ENCODE results near the gene KIRREL3. TPM values are rescaled to one million over a fixed set of nuclear protein-coding genes. Genes with fewer than 3 reads are reported as not detected.

Gene KIRREL3
- total RNA-seq (not detected), polyA plus RNA-seq (not detected), total RNA-seq (not detected)

DNA sequence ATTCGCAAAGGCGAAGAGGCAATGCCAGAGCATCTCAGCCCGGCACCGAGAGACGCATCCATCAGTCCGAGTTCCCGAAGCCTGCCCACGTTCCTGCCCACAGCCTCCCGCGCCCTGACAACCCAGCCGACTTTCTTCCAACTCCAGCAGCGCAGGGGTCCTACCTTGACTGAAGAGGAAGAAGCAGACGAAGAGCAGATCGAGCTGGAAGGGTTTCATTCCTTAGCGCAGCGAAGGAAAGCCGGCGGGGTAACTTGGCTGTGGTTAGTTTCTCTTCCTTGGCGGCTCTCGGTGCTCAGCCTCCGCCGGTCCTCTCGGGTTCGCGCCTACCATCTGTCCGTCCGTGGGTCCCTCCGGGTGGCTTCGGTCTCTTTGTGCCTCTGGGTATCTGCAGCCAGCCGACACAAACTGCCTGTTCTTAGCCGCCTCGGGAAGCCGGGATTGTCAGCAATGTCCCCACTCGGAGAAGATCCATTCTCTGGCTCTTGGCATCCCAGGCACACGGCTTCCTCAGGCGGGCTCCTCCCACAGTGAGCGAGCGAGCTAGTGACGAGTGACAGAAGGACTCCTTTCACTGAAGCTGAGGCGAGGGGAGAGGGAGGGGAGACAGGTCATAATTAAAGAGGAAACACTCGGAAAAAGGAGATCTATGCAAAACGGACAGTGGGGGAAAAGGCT lies at the start of gene KIRREL3:
Gene KIRREL3 (minus strand): TSS at position 480 of the 678 bp plus-strand sequence.
- Mint-ChIP-seq H3K27ac (no peak within 1 kb of the TSS), H3K4me1 (peaks cover 0 to 4% (median 1%) of the 10 kb centered on the region in 7 donors), H3K9me3 (peaks cover 0 to 3% (median 0%) of the 10 kb centered on the region in 11 donors), H3K27me3 (peaks cover 16 to 58% (median 32%) of the 10 kb centered on the region in 5 donors), H3K4me3 (no peak within 1 kb of the TSS), H3K36me3 (no peaks in the 10 kb centered on the region)
- POLR2A ChIA-PET, result no interaction called here
- no peaks in the 10 kb centered on the region for H3K4me1 ChIP-seq (ENCODE audit: control insufficient read depth in 2 of 2, insufficient read depth in 2 of 2, low read length in 2 of 2)
- CTCF ChIA-PET, result no interaction called here
- H3K36me3 ChIP-seq (ENCODE audit: control insufficient read depth in 2 of 3, insufficient read depth in 3 of 3, low read length in 3 of 3), result no peaks in the 10 kb centered on the region
- H3K9me3 ChIP-seq (ENCODE audit: control insufficient read depth in 2 of 3, low read length in 3 of 3), result no peaks in the 10 kb centered on the region
- H3K27ac ChIP-seq (ENCODE audit: low read depth, low read length), result no peak within 1 kb of the TSS
- H3K27me3 ChIP-seq (ENCODE audit: control insufficient read depth in 2 of 2, insufficient read depth in 2 of 2, low read length in 2 of 2), result peaks cover 0 to 6% of the 10 kb centered on the region in 2 donors
- H3K4me3 ChIP-seq (ENCODE audit: low read length), result no peak within 1 kb of the TSS
- no peak for DNase-seq
- ATAC-seq, result no peak
- intact Hi-C loops (cut with micrococcal nuclease), result no loop called here

DNA sequence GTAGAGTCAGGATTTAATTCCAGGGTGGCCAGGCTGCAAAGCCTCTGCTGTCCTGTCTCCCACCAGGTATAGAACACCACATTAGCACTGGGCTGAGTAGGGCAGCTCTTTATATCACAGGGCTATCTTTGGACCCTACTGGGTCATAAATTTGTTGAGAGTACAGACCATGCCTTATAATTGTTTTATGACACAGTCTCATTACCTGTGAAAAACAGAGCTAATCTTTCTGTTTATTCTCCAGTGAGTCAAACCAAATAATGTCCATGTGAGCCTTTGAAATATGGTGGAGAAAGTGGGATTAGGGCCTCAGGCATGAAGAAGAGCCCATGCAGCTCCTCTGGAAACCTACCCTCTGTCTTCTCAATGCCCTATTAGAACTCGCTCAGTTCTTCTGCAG lies 49.6 kb upstream of the KIRREL3 start:
- H3K27me3 Mint-ChIP-seq, result peaks cover 0 to 15% (median 0%) of the 10 kb centered on the region in 5 donors
- ATAC-seq (peak; percentile 16), DNase-seq (no peak)
- no peaks in the 10 kb centered on the region for H3K27me3 ChIP-seq (ENCODE audit: control insufficient read depth in 2 of 2, insufficient read depth in 2 of 2, low read length in 2 of 2)
- H3K4me1 ChIP-seq (ENCODE audit: control insufficient read depth in 2 of 2, insufficient read depth in 2 of 2, low read length in 2 of 2), result no peaks in the 10 kb centered on the region
- H3K27ac Mint-ChIP-seq, result no peak overlapping the region
- intact Hi-C loops (cut with micrococcal nuclease), result no loop called here
- no peak overlapping the region for H3K4me3 Mint-ChIP-seq
- ChIA-PET CTCF (no interaction called here), POLR2A (no interaction called here)
- H3K4me3 ChIP-seq (ENCODE audit: low read length), result no peak overlapping the region
- peaks cover 0 to 5% (median 0%) of the 10 kb centered on the region in 11 donors for H3K9me3 Mint-ChIP-seq
- H3K27ac ChIP-seq (ENCODE audit: low read depth, low read length), result no peak overlapping the region
- H3K9me3 ChIP-seq (ENCODE audit: control insufficient read depth in 2 of 3, low read length in 3 of 3), result no peaks in the 10 kb centered on the region
- H3K36me3 Mint-ChIP-seq, result no peaks in the 10 kb centered on the region
- no peaks in the 10 kb centered on the region for H3K36me3 ChIP-seq (ENCODE audit: control insufficient read depth in 2 of 3, insufficient read depth in 3 of 3, low read length in 3 of 3)
- peaks cover 0 to 1% (median 0%) of the 10 kb centered on the region in 7 donors for H3K4me1 Mint-ChIP-seq

DNA sequence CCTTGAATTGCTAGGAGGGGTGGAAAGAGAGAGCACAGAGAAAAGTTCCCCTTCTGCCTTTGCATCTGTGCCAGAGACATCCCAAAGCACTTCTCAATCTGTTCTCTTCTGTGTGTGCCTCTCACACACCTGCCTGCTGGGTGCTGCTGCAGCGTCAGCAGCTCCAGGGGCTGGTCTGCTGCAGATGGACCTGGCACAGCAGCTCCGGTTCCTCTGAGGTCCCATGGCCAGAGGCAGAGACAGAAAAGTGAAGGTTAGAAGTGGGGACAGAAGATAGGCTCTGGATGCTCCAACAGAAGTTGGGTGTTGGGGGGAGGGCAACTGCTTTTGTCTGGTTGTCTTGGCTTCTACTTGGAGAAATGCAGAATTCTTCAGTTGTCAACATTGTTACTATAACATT lies 48.9 kb upstream of the KIRREL3 start:
- no peak overlapping the region for H3K27ac ChIP-seq (ENCODE audit: low read depth, low read length)
- H3K4me1 ChIP-seq (ENCODE audit: control insufficient read depth in 2 of 2, insufficient read depth in 2 of 2, low read length in 2 of 2), result no peaks in the 10 kb centered on the region
- no peaks in the 10 kb centered on the region for H3K9me3 ChIP-seq (ENCODE audit: control insufficient read depth in 2 of 3, low read length in 3 of 3)
- Mint-ChIP-seq H3K36me3 (no peaks in the 10 kb centered on the region), H3K27me3 (peaks cover 0 to 13% (median 0%) of the 10 kb centered on the region in 5 donors), H3K27ac (no peak overlapping the region), H3K9me3 (peaks cover 0 to 5% (median 0%) of the 10 kb centered on the region in 11 donors), H3K4me1 (peaks cover 0 to 1% (median 0%) of the 10 kb centered on the region in 7 donors), H3K4me3 (no peak overlapping the region)
- H3K27me3 ChIP-seq (ENCODE audit: control insufficient read depth in 2 of 2, insufficient read depth in 2 of 2, low read length in 2 of 2), result no peaks in the 10 kb centered on the region
- CTCF ChIA-PET, result no interaction called here
- DNase-seq (no peak), ATAC-seq (no peak)
- no peak overlapping the region for H3K4me3 ChIP-seq (ENCODE audit: low read length)
- POLR2A ChIA-PET, result no interaction called here
- no peaks in the 10 kb centered on the region for H3K36me3 ChIP-seq (ENCODE audit: control insufficient read depth in 2 of 3, insufficient read depth in 3 of 3, low read length in 3 of 3)
- intact Hi-C loops (cut with micrococcal nuclease), result no loop called here

DNA sequence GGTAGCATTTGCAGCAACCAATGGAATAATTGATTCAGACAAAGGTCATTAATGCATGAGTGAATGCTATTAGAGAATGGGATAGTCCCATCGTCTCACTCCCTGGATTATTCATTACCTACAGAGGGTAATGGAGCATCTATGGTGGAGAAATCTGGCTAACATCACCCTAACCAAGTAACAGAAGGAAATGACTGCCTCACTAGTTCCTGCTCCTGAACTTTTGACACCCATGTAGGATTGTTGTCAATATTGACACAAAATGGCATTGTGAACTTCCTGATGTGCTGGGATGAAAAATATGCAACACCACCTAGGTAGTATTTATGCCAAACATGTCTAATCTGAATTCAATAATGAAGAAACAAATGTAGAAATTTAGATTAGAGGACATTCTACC lies 44.0 kb upstream of the KIRREL3 start:
- CTCF ChIA-PET, result no interaction called here
- Histone ChIP-seq H3K36me3 (ENCODE audit: control insufficient read depth in 2 of 3, insufficient read depth in 3 of 3, low read length in 3 of 3) (no peaks in the 10 kb centered on the region), H3K27ac (ENCODE audit: low read depth, low read length) (no peak overlapping the region), H3K4me3 (ENCODE audit: low read length) (no peak overlapping the region), H3K27me3 (ENCODE audit: control insufficient read depth in 2 of 2, insufficient read depth in 2 of 2, low read length in 2 of 2) (no peaks in the 10 kb centered on the region), H3K4me1 (ENCODE audit: control insufficient read depth in 2 of 2, insufficient read depth in 2 of 2, low read length in 2 of 2) (no peaks in the 10 kb centered on the region), H3K9me3 (ENCODE audit: control insufficient read depth in 2 of 3, low read length in 3 of 3) (no peaks in the 10 kb centered on the region)
- intact Hi-C loops (cut with micrococcal nuclease), result no loop called here
- no peaks in the 10 kb centered on the region for H3K36me3 Mint-ChIP-seq
- POLR2A ChIA-PET, result no interaction called here
- no peak overlapping the region for H3K4me3 Mint-ChIP-seq
- ATAC-seq (no peak), DNase-seq (no peak)
- H3K4me1 Mint-ChIP-seq, result no peaks in the 10 kb centered on the region
- peaks cover 0 to 25% (median 7%) of the 10 kb centered on the region in 5 donors for H3K27me3 Mint-ChIP-seq
- peaks cover 0 to 3% (median 0%) of the 10 kb centered on the region in 11 donors for H3K9me3 Mint-ChIP-seq
- H3K27ac Mint-ChIP-seq, result no peak overlapping the region

DNA sequence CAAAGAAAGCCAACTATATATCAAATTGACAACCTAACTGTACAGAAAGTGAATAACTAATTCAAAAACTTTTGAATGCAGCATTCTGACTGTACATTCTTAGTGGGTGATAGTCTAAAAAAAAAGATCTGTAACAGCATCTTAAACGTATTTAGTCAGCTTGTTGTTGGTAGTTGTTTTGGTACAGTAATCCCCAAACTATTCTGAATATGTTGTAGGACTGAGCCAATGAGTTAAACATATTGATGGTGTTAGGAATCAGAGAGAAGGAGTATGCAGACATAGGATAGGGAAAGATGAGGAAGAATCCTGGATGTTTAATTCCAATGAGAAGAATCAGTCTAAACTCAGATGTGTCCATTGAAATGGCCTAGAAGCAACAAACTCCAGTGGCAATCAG lies 41.9 kb upstream of the KIRREL3 start:
- Histone ChIP-seq H3K4me3 (ENCODE audit: low read length) (no peak overlapping the region), H3K27me3 (ENCODE audit: control insufficient read depth in 2 of 2, insufficient read depth in 2 of 2, low read length in 2 of 2) (no peaks in the 10 kb centered on the region), H3K9me3 (ENCODE audit: control insufficient read depth in 2 of 3, low read length in 3 of 3) (no peaks in the 10 kb centered on the region), H3K36me3 (ENCODE audit: control insufficient read depth in 2 of 3, insufficient read depth in 3 of 3, low read length in 3 of 3) (no peaks in the 10 kb centered on the region), H3K27ac (ENCODE audit: low read depth, low read length) (no peak overlapping the region), H3K4me1 (ENCODE audit: control insufficient read depth in 2 of 2, insufficient read depth in 2 of 2, low read length in 2 of 2) (no peaks in the 10 kb centered on the region)
- CTCF ChIA-PET, result no interaction called here
- no peak for ATAC-seq
- no peak overlapping the region for H3K27ac Mint-ChIP-seq
- H3K9me3 Mint-ChIP-seq, result peaks cover 0 to 6% (median 0%) of the 10 kb centered on the region in 11 donors
- no peaks in the 10 kb centered on the region for H3K4me1 Mint-ChIP-seq
- no peak overlapping the region for H3K4me3 Mint-ChIP-seq
- H3K27me3 Mint-ChIP-seq, result peaks cover 0 to 35% (median 9%) of the 10 kb centered on the region in 5 donors
- H3K36me3 Mint-ChIP-seq, result no peaks in the 10 kb centered on the region
- POLR2A ChIA-PET, result no interaction called here
- DNase-seq, result no peak
- intact Hi-C loops (cut with micrococcal nuclease), result no loop called here

DNA sequence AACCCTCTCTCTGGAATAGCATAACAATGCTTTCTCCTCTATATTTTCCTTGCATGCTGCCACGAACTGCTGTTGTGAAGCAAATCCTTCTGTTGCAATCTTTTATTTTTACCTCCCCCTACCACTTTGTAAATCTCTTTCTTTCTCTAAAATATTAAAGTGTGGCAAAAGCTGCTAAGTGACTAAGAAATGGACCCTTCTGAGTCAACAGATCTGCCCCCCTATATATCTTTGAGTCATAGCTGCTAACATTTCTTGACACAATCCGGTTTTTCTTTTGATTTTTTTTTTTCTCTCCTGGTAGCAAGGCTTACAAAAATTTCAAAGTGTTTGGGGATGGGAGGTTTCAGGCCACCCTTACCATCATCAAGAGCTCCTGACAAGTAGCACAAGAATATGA lies 39.0 kb upstream of the KIRREL3 start:
- POLR2A ChIA-PET, result no interaction called here
- no peaks in the 10 kb centered on the region for H3K27me3 ChIP-seq (ENCODE audit: control insufficient read depth in 2 of 2, insufficient read depth in 2 of 2, low read length in 2 of 2)
- ATAC-seq (no peak), DNase-seq (no peak)
- no peaks in the 10 kb centered on the region for H3K36me3 ChIP-seq (ENCODE audit: control insufficient read depth in 2 of 3, insufficient read depth in 3 of 3, low read length in 3 of 3)
- Mint-ChIP-seq H3K9me3 (peaks cover 0 to 6% (median 1%) of the 10 kb centered on the region in 11 donors), H3K4me1 (no peaks in the 10 kb centered on the region), H3K27ac (no peak overlapping the region), H3K4me3 (no peak overlapping the region), H3K36me3 (no peaks in the 10 kb centered on the region), H3K27me3 (peaks cover 0 to 32% (median 9%) of the 10 kb centered on the region in 5 donors)
- intact Hi-C loops (cut with micrococcal nuclease), result no loop called here
- no peaks in the 10 kb centered on the region for H3K9me3 ChIP-seq (ENCODE audit: control insufficient read depth in 2 of 3, low read length in 3 of 3)
- no peak overlapping the region for H3K27ac ChIP-seq (ENCODE audit: low read depth, low read length)
- no peaks in the 10 kb centered on the region for H3K4me1 ChIP-seq (ENCODE audit: control insufficient read depth in 2 of 2, insufficient read depth in 2 of 2, low read length in 2 of 2)
- no peak overlapping the region for H3K4me3 ChIP-seq (ENCODE audit: low read length)
- CTCF ChIA-PET, result interaction anchor here (0.6 kb wide), 1 partner anchor 23 kb away, joined by 3 read pairs; no protein-coding TSS in a partner anchor

DNA sequence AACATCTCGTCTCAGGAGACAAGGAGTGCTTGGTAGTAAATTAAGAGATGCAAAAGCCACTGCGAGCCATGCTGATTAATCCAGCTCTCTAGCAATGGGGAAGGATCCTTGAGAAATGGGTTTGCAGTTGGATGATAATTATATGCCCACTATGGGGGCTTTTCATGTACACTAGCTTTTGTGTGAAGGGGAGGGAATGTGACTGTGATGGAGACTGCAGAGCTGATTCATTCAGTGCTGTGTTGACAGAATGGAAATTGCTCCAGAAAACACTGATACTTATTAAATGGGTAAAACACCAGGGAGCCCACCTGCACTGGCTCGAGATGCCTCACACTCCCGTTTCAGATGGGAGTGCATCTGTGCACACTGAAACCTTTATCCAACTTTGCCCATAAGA lies 37.0 kb upstream of the KIRREL3 start:
- Mint-ChIP-seq H3K27ac (no peak overlapping the region), H3K4me1 (no peaks in the 10 kb centered on the region)
- POLR2A ChIA-PET, result no interaction called here

More for the DNA sequence above, 37.0 kb upstream of the KIRREL3 start:
- Histone ChIP-seq H3K27me3 (ENCODE audit: control insufficient read depth in 2 of 2, insufficient read depth in 2 of 2, low read length in 2 of 2) (no peaks in the 10 kb centered on the region), H3K9me3 (ENCODE audit: control insufficient read depth in 2 of 3, low read length in 3 of 3) (no peaks in the 10 kb centered on the region), H3K27ac (ENCODE audit: low read depth, low read length) (no peak overlapping the region), H3K4me3 (ENCODE audit: low read length) (no peak overlapping the region), H3K4me1 (ENCODE audit: control insufficient read depth in 2 of 2, insufficient read depth in 2 of 2, low read length in 2 of 2) (no peaks in the 10 kb centered on the region), H3K36me3 (ENCODE audit: control insufficient read depth in 2 of 3, insufficient read depth in 3 of 3, low read length in 3 of 3) (no peaks in the 10 kb centered on the region)
- Mint-ChIP-seq H3K27me3 (peaks cover 0 to 25% (median 11%) of the 10 kb centered on the region in 5 donors), H3K4me3 (no peak overlapping the region), H3K9me3 (peaks cover 0 to 18% (median 5%) of the 10 kb centered on the region in 11 donors), H3K36me3 (no peaks in the 10 kb centered on the region)
- DNase-seq, result no peak
- CTCF ChIA-PET, result no interaction called here
- ATAC-seq, result no peak
- intact Hi-C loops (cut with micrococcal nuclease), result no loop called here
